Psoas muscle (tissue), 8 donors: Measurements from ENCODE around the gene LZTS2. TPM values are rescaled to one million over a fixed set of nuclear protein-coding genes. Genes with fewer than 3 reads are reported as not detected.
A peak's percentile ranks its signal among the peaks of the same experiment; 100 is the strongest.

Source experiments
- ATAC-seq, 4 donors: fragments of 200-7000 bp; cut with Tn5 transposase; one replicate each; pipeline ENCODE4 v1.9.1; 2020; ENCODE audit warnings: moderate library complexity in 3 of 4, mild to moderate bottlenecking in 2 of 4
- DNase-seq, 2 donors: peaks; one replicate each; pipeline ENCODE4 v3.0.0-alpha.2; 2020
- H3K27ac ChIP-seq: fragments of 200-600 bp; one replicate; pipeline ENCODE4 v1.8.0; 2022
- H3K27me3 ChIP-seq, 3 donors: fragments of 200-600 bp in 1 of 3; one replicate each; pipeline versions ENCODE4 v1.6.1 to v1.8.0; 2013 to 2022; ENCODE audit warnings: low read length in 2 of 3, mild to moderate bottlenecking in 2 of 3, moderate library complexity in 1 of 3; ENCODE audit not compliant: insufficient read depth in 3 of 3
- H3K36me3 ChIP-seq, 2 donors: fragments of 200-600 bp in 1 of 2; one replicate each; pipeline versions ENCODE4 v1.6.1 to v1.8.0; 2013 to 2022; ENCODE audit warnings: low read depth in 1 of 2, mild to moderate bottlenecking in 1 of 2, moderate library complexity in 1 of 2; ENCODE audit not compliant: insufficient read depth in 1 of 2
- H3K4me1 ChIP-seq: fragments of 200-600 bp; one replicate; pipeline ENCODE4 v1.8.0; 2022
- H3K4me3 ChIP-seq: fragments of 200-600 bp; one replicate; pipeline ENCODE4 v1.8.0; 2022; ENCODE audit warnings: mild to moderate bottlenecking
- H3K9me3 ChIP-seq: fragments of 200-600 bp; one replicate; pipeline ENCODE4 v1.8.0; 2022
- CTCF ChIP-seq: fragments of 200-600 bp; IDR thresholded peaks from one replicate; pipeline ENCODE4 v1.8.0; 2022; ENCODE audit warnings: antibody characterized with exemption
- whole genome bisulfite sequencing, 3 donors: extraction: QIAGEN DNeasy Blood & Tissue Kit; methylation state at CpG; one replicate each; pipeline versions ENCODE4 v1.1.6 to v1.1.7; 2013; 5-methylcytosine and 5-hydroxymethylcytosine counted together
- intact Hi-C, 2 donors: fragments of 100-400 bp; cut with DNase I; formaldehyde crosslinking; loops; one replicate each; pipeline versions ENCODE4 v1.11.0 to v1.14.2; 2022
- polyA plus RNA-seq, 3 donors: library from polyadenylated mRNA; stranded (reverse); fragments of 200-250 nt; gene quantifications; one replicate each; pipeline ENCODE4 v1.2.3, GENCODE V29; 2013
- total RNA-seq, 4 donors: library from RNA; stranded (reverse); fragmentation: NEBNext Ultra II Directional in 2 of 4; extraction: Animal tissue kit (Norgen Biotek cat#: 25700) in 2 of 4; gene quantifications; one replicate each; pipeline versions ENCODE4 v1.2.1 to v1.2.4, GENCODE V29; 2021 to 2023
- donor health status: healthy with polysubstance abuse.
- donor health status: DM: no; HTN: no; CAD: no; lungs with moderate emphysema.
- donor health status: Bipolar disorder and iron deficiency.
- donor health status: healthy.
- donor health status: DM: yes; HTN: yes; CAD: no.
- donor health status: DM: no; HTN: no; CAD: no.
- donor health status: DM: no; HTN: no; CAD: no.
- donor health status: DM: yes; HTN: yes; CAD: no.

The LZTS2 gene
- total and polyA plus RNA-seq, 7 donors = 19.0 to 66.0 (median 24.6) TPM

GRCh38 chr10:100987685-100988049 is 11.9 kb upstream of the LZTS2 start:
- Histone ChIP-seq H3K4me3 (peak overlapping the region; percentile 76), H3K9me3 (no peaks in the 10 kb centered on the region), H3K4me1 (peaks cover 31% of the 10 kb centered on the region), H3K36me3 (peaks cover 0 to 74% of the 10 kb centered on the region in 2 donors), H3K27me3 (no peaks in the 10 kb centered on the region), H3K27ac (peak overlapping the region; percentile 80)
- TF ChIP-seq CTCF = no peak
- WGBS, 3 donors = 1 to 2% (median 1%) methylated on average over 15 of the region's 15 CpGs
- ATAC-seq (peak in 2 of 4 donors; percentile 2 to 16), DNase-seq (no peak)
- intact Hi-C loops = no loop called here

GRCh38 chr10:100988166-100988565 is 11.4 kb upstream of the LZTS2 start:
- Histone ChIP-seq H3K36me3 (peaks cover 0 to 74% of the 10 kb centered on the region in 2 donors), H3K4me3 (peak overlapping the region; percentile 76), H3K27ac (peak overlapping the region; percentile 80), H3K27me3 (no peaks in the 10 kb centered on the region), H3K4me1 (peaks cover 31% of the 10 kb centered on the region), H3K9me3 (no peaks in the 10 kb centered on the region)
- intact Hi-C loops = no loop called here
- ATAC-seq = no peak
- no peak for TF ChIP-seq CTCF
- WGBS, 3 donors = 54 to 57% (median 57%) methylated on average over 10 of the region's 10 CpGs
- DNase-seq = peak in 1 of 2 donors; percentile 41

GRCh38 chr10:100989088-100989487 is 10.5 kb upstream of the LZTS2 start:
- no peak for ATAC-seq

GRCh38 chr10:100993986-100994708 is 5.5 kb upstream of the LZTS2 start:
- no peaks in the 10 kb centered on the region for H3K9me3 ChIP-seq
- H3K36me3 ChIP-seq = peaks cover 6 to 55% of the 10 kb centered on the region in 2 donors
- no peak overlapping the region for H3K4me3 ChIP-seq
- 46 to 56% (median 51%) methylated on average over 10 of the region's 10 CpGs for WGBS, 3 donors
- no peak overlapping the region for H3K27ac ChIP-seq
- ATAC-seq (no peak), DNase-seq (no peak)
- H3K27me3 ChIP-seq = no peaks in the 10 kb centered on the region
- intact Hi-C loops = loop anchor here in 1 of 2 donors (2.0 kb wide), 1 partner anchor 21 kb away; no protein-coding TSS in a partner anchor
- peaks cover 16% of the 10 kb centered on the region for H3K4me1 ChIP-seq
- peak; percentile 74 for TF ChIP-seq CTCF

More at GRCh38 chr10:100989088-100989487, 10.5 kb upstream of the LZTS2 start:
- H3K4me1 ChIP-seq = peaks cover 31% of the 10 kb centered on the region
- H3K27me3 ChIP-seq = no peaks in the 10 kb centered on the region
- H3K9me3 ChIP-seq = no peaks in the 10 kb centered on the region
- peaks cover 6 to 75% of the 10 kb centered on the region in 2 donors for H3K36me3 ChIP-seq
- DNase-seq = no peak
- intact Hi-C loops = no loop called here
- no peak for TF ChIP-seq CTCF
- H3K4me3 ChIP-seq = peak overlapping the region; percentile 22
- H3K27ac ChIP-seq = no peak overlapping the region
- WGBS, 3 donors = 84 to 85% (median 85%) methylated on average over 21 of the region's 21 CpGs
